NCI-H1930 (cell line): Measurements from ENCODE around the gene PCMTD2.

ENCODE experiments used
- DNase-seq, 2 experiments: peaks; one replicate each; lab custom pipeline; 2025; lab: John Stamatoyannopoulos, UW

The PCMTD2 gene

GRCh38 chr20:64238851-64239387 is 16.6 kb upstream of the PCMTD2 start:
- no peak for DNase-seq

DNA sequence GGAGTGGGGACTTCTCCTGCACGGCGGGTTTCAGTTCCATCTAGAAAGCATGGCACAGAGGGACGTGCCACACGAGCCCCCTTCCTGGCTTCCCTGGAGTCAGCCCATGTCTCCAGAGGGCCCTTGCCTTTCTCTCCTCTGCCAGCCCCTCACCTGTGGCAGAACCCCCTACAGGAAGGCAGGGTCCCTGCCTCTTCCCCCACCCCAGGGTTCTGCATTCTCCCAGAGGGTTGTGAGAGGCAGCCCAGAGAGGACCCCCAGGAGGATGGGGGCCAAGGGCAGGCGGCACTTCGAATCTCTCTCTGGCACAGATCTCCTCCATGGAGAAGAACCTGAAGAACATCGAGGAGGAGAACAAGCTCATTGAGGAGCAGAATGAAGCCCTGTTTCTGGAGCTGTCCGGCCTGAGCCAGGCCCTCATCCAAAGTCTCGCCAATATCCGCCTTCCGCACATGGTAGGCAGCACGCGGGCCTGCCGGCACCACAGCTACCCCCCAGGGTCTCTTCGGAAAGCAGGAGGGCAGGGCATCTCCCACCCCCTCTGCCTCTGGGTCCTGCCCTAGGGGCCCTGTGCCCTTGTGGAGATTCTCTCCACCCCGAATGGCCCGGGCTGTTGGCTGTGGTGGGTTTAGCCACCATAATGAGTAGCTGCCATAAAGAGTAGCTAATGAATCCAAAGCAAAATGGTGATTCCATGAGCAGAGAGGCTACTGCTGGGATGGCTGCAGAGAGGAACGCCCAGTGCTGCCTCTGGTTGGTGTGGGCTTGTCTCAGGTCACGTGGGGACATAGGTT is 15.9 kb upstream of the PCMTD2 start:
- DNase-seq, result no peak

DNA sequence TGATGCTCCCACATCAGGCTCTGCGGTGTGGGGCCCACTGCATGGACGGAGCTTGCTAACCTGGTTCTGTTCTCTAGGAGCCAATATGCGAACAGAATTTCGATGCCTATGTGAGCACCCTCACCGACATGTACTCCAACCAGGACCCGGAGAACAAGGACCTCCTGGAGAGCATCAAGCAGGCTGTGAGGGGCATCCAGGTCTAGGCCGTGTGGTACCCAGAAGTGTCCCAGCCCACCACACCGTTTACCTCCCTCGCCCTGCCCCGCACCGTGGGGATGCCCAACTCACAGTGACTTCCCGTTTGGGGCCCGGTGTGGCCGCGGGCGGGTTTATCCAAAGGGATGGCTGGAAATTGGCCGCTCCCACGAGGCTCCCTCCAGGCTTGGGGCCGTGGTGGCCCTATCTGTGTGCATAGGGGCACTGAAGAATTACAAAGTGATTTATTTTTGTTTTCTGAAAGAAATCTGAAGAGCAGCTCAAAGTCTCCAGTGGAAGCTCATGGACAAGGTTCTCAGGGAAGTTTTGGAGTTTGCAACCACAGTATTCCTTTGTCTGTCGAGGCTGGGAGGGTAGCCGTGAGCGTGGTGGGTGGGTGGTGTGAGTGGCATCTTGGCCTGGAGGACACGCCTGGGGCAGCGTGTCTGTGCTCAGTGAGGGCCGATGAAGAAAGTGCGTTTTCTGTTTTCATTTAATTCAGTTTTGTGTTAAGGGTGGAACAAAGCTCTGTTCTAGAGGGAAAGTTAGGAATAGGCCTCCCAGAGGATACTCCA is 15.1 kb upstream of the PCMTD2 start:
- no peak for DNase-seq

- no peak for DNase-seq
Measured at GRCh38 chr20:64241061-64241460, 14.5 kb upstream of the PCMTD2 start.

- DNase-seq, result no peak
Measured at GRCh38 chr20:64242003-64242796, 13.3 kb upstream of the PCMTD2 start.

GRCh38 chr20:64242797-64243475 is 12.6 kb upstream of the PCMTD2 start:
- DNase-seq, result no peak

GRCh38 chr20:64244281-64244805 is 11.2 kb upstream of the PCMTD2 start:
- DNase-seq, result no peak

DNA sequence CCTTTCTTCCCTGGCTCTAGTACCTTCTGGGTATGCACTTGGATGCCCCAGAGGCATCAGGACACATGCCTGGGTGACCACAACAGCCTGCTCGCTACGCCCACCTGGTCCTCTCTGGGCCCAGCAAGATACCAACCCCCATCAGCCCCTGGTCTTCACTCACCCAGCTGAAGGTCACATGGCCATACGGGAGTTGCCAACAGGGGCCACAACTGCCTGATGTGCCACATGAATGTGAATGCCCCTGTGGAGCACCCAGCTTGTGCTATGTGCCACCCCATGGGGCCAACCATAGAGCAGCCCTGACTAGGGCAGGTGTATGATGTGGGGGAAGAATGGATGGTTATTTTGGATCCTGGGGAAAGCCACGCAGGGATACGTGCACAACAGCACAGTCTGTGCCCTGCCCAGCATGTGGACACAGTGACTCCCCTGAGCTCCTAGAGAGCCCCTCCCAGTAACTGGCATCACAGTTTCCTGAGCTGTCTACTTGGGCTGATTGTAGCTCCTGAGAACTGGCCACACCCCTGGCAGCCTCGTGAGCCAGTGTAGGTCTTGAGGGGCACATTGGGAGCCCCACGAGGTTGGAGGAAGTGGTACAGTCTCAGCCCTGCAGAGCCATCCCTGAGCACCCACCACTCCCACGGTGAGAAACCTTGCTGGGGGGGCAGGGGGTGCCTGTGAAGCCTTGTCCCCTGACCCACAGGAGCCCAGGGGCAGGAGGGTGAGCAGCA is 10.5 kb upstream of the PCMTD2 start:
- DNase-seq, result no peak

DNA sequence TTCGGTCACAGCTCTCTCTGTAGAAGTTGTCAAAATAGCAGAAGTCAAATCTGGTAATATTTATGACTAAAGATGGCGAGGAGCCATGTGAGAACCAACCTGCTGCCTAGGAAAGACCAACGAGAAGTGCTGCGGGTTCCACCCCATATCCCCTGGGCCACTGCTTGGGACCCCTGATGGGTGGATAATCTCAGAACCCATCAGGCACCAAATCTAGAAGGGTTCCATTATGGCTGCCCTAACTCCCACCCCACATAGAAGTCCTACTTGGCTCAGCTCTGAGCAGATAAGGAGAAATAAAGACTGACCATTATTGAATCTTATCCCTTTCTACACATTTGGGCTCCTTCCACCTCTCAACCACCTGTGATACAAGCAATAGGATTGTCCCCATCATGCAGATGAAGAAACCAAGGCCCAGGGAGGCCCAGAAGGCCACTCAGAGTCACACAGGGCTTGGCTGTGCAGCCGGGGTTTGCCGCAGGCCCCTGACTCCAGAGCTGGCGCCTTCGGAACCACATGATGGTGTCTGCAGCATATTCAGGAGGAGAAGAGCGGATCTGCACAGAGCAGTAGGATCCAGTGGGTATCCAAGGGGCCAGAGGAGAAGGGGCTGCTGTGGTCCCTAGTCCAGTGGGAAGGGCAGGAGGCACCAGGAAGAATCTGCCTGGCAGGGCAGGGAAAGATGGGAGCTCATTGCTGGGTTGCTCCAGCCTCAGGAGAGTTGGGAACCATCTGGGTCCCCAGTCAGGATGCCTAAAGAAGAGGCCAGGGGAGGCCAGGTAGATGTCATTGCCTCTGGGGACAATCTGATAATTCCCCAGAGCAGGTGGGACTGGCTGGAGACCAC is 9.6 kb upstream of the PCMTD2 start:
- DNase-seq, result no peak

DNA sequence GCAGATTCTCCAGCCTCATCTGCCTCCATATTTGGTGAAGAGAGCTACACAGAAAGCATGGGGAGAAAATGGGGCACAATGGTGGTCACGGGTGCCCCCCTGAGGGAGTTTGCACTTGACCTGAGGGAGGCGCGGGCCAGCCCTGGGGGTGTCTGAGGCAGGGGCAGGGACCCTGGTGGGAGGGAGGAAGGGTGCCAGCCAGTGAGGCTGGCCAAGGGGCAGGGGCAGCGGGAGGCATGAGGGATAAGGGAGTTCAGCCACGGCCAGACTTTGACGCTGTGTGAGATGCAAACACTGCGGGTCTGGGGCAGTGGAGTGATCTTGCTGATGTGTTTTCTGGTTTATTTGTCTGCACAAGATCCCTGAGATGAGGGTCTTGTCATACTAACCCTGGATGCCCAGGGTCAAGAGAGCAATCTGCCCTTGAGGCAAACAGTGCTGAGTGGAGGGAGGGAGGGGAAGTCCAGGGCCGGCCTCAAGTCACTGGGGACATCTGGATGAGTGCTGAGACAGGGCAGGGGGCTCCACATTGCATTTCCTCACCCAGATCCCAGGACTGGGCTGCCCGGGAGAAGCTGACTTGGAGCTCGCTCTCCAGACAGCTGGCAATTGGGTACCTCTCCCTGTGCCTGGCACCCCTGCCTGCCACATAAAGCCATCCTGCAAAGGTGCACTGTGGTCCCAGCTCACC is 8.8 kb upstream of the PCMTD2 start:
- no peak for DNase-seq

- no peak for DNase-seq
Measured at GRCh38 chr20:64247307-64247618, 8.3 kb upstream of the PCMTD2 start.

DNA sequence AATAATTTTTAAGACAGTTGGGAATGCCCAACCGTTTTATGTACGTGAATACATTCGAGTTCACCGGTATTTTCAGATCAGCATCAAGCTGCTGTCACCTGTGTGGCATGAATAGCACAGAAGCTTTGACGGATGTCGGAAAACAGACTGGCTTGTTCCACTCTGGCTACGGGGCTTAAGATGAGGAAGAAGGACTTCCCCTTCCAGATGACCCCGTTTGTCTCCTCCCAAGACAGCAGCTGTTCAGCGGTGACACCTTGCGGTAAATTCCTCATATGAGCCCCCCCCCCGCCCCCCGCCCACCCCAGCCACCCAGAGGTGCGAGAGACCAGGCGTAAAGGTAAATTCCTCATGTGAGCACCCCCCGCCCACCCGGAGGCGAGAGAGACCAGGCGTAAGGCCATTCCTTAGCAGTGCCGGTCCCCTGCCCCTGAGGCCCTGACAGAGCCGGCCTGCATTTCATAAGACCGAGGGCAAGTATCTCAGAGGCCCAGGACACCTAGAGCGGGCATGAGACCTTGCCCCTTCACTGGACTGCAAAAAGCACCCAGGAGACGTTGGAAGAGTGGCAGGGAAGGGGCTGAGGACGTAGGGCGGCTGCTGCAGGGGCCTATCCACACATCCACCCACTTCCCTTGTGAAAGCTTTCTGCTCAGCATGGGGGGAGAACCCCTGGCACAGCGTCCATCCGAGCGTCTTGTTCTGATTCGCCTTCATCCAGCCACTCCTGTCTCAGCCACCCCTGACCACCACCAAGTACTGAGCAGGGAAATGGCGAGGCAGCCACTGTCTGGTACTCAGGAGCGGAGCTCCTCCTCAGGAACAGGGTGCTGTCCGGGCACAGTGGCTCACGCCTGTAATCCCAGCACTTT is 7.3 kb upstream of the PCMTD2 start:
- DNase-seq, result no peak

GRCh38 chr20:64250027-64250426 is 5.5 kb upstream of the PCMTD2 start:
- no peak for DNase-seq

DNA sequence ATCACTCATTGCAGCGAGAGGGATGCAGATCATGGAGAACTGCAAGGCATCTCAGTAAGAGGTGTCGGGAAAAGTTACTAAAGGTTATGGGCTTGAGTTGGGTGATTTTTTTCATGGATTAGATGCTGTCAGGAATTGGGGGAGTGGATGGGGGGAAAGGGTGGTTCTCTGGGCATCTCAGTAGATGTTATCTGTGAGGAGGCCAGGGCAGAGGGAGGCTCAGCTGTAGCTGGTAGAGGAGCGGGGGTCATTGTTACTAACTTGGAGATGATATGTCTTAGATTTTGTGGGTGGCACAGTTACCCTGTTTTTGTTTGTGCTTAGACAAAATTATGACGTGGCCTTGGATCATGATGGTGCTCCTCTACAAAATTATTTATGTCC is 2.6 kb upstream of the PCMTD2 start:
- DNase-seq, result no peak

DNA sequence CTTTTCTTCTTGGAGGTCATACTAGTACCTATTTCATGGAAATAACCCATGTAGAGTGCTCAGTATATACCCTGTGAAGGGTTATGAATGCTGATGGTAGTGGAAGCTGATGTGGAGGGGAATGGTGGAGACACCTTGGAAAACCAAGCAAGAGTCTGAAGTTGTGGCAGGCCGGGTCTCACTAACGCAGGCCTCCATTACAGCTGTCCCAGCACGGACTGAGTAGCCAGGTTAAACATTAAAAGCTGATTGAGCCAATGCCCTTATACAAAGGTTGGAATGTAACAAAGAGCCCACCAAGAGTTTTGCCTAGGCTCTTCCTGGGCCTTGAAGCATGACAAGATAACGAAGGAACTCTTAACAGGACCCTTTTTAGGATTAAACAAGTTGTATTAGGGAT is 2.1 kb upstream of the PCMTD2 start:
- no peak for DNase-seq

- DNase-seq, result no peak
Measured at GRCh38 chr20:64254156-64254555, 1.4 kb upstream of the PCMTD2 start.

DNA sequence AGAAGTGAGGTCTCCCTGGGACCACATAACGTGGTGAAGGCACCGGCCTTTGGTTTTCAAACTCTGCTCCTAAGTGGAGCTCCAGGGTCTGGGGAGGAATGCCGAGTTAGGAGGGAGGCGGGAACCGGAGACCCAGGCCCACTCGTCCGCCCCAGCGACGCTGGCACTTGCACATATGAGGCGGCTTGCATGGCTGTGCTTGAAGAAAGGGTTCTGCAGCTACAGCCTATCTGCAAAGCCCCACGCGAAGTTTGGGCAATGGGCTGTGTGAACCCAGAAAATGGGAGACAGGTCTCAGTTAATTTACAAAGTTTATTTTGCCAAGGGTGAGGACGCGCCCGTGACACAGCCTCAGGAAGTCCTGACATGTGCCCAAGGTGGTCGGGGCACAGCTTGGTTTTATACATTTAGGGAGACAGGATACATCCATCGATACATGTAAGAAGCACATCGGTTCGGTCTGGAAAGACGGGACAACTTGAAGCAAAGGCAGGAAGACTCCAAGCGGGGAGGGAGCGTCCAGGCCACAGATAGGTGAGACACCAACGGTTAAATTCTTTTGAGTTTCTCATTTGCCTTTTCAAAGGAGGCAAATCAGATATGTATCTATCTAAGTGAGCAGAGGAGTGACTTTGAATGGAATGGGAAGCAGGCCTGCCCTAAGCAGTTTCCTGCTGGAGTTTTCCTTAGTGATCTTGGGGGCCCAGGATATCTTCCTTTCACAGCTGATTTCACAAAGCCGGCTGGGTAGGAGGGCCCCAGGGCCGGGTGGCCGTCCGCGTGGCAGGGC is 782 bp upstream of the PCMTD2 start:
- no peak for DNase-seq
